Suprapubic skin (tissue), 4 donors: ENCODE measurements around the gene NSMCE1.

Experiments used
- EP300 ChIP-seq: sonication (generic); formaldehyde crosslinking; IDR thresholded peaks from one replicate; pipeline ENCODE4 v1.6.1; 2017; ENCODE audit warnings: antibody characterized with exemption
- POLR2A ChIP-seq, 2 donors: fragments of 450-650 bp; IDR thresholded peaks; one replicate each; pipeline ENCODE4 v1.6.1; 2017; ENCODE audit warnings: antibody characterized with exemption in 2 of 2, mild to moderate bottlenecking in 2 of 2, moderate library complexity in 2 of 2
- POLR2AphosphoS5 ChIP-seq, 3 donors: sonication (generic); formaldehyde crosslinking; IDR thresholded peaks; one replicate each; pipeline ENCODE4 v1.6.1; 2017; ENCODE audit warnings: antibody characterized with exemption in 3 of 3
- TF ChIP-seq, protein P1 (sequence below), 2 donors: fragments of 200-600 bp in 1 of 2; fragments of 450-650 bp in 1 of 2; sonication (generic) in 1 of 2; IDR thresholded peaks; one replicate each; pipeline ENCODE4 v1.5.1; 2016 to 2019; ENCODE audit warnings: antibody characterized with exemption in 2 of 2, mild to moderate bottlenecking in 1 of 2, moderate library complexity in 1 of 2

GRCh38 chr16:27293343-27293742 is 24.8 kb upstream of the NSMCE1 start:
- TF ChIP-seq, protein P1, sequence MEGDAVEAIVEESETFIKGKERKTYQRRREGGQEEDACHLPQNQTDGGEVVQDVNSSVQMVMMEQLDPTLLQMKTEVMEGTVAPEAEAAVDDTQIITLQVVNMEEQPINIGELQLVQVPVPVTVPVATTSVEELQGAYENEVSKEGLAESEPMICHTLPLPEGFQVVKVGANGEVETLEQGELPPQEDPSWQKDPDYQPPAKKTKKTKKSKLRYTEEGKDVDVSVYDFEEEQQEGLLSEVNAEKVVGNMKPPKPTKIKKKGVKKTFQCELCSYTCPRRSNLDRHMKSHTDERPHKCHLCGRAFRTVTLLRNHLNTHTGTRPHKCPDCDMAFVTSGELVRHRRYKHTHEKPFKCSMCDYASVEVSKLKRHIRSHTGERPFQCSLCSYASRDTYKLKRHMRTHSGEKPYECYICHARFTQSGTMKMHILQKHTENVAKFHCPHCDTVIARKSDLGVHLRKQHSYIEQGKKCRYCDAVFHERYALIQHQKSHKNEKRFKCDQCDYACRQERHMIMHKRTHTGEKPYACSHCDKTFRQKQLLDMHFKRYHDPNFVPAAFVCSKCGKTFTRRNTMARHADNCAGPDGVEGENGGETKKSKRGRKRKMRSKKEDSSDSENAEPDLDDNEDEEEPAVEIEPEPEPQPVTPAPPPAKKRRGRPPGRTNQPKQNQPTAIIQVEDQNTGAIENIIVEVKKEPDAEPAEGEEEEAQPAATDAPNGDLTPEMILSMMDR (IDR thresholded peaks at IDR 0.05): no peak
- TF ChIP-seq POLR2AphosphoS5 (IDR thresholded peaks at IDR 0.05): no peak
- no peak for TF ChIP-seq EP300
- no peak for TF ChIP-seq POLR2A (IDR thresholded peaks at IDR 0.05)
